HG02759 (cell line): ENCODE data around the gene ARHGAP19.

Experiments used
- ATAC-seq: cut with Tn5 transposase; IDR thresholded peaks from one replicate; pipeline ENCODE4 v1.9.1; 2021; ENCODE audit warnings: mild to moderate bottlenecking, moderate library complexity; ENCODE audit not compliant: unreplicated experiment

The ARHGAP19 gene

GRCh38 chr10:97197030-97197500 is 95.4 kb downstream of the ARHGAP19 start:
- ATAC-seq, result no peak

- peak; percentile 65 for ATAC-seq
Measured at GRCh38 chr10:97196223-97197029, 96.0 kb downstream of the ARHGAP19 start.

DNA sequence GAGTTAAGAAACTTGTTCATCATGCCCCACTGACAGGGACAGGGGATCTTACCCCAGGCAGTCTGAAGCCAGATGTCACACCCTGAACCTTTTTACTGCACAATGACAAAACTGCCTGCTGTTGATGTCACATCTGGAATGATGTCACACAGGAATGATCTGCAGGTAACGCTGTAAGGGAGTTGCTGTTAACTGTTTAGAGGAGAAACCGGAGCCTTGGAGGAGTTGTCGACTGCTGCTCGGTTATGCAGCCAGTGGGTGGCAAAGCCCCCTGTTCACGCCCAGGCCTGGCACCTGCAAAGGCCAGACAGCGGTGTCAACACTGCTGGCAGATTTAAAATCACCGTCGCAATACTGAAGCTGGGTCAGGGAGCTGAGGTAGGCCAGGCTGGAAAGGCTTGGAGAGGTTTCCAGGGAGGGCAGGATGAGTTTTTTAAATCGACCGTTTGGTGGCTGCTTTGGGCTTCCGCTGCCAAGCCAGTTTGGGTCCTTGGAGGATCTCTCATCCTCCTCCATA is 96.7 kb downstream of the ARHGAP19 start:
- no peak for ATAC-seq

- ATAC-seq, result no peak
Measured at GRCh38 chr10:97192952-97193435, 99.4 kb downstream of the ARHGAP19 start.

- no peak for ATAC-seq
Measured at GRCh38 chr10:97190450-97190849, 102.0 kb downstream of the ARHGAP19 start.

GRCh38 chr10:97188261-97188711 is 104.2 kb downstream of the ARHGAP19 start:
- ATAC-seq, result no peak

- no peak for ATAC-seq
Measured at GRCh38 chr10:97186911-97187310, 105.5 kb downstream of the ARHGAP19 start.

GRCh38 chr10:97185326-97186058 is 106.9 kb downstream of the ARHGAP19 start, which contains the start of gene SLIT1:
Gene SLIT1 (minus strand): TSS chr10:97185959. CDS start chr10:97185674, 285 bp downstream.
- no peak for ATAC-seq

DNA sequence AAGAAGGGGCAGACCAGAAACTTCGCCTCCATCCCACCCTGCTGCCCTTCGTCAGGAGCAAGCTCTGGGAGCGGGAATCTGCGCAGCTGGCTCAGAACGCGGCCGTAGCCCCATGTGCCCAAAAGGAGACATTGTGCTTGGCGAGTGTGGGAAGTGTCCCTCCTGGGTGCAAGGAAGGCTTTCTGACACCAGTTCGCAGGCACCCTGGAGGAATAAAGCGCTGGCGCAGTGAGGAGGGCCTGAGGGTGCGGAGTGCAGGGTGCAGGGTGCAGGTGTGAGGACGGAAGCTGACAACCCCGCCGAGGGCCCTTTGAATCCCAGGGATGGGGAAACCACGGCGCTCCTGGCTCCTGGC is 107.5 kb downstream of the ARHGAP19 start:
- ATAC-seq, result no peak

DNA sequence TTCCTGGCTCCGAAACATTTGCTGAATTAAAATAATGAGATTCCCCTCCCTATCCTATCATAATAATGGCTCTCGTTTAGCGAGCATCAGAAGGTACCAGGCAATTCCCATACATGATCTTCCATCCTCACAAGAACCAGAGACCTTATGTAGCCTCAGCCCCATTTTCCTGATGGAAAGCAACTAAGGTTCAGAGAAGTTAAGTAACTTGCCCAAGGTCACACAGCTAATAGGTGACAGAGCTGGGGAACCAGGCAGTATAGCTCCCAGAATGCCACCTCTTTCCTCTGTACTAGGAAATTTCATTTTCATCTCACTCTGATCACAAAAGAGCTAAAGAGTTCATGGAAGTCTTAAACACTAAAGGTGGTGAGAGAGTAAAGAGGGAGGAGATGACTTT is 109.1 kb downstream of the ARHGAP19 start:
- ATAC-seq, result no peak

GRCh38 chr10:97182288-97182990 is 110.0 kb downstream of the ARHGAP19 start:
- ATAC-seq, result no peak

DNA sequence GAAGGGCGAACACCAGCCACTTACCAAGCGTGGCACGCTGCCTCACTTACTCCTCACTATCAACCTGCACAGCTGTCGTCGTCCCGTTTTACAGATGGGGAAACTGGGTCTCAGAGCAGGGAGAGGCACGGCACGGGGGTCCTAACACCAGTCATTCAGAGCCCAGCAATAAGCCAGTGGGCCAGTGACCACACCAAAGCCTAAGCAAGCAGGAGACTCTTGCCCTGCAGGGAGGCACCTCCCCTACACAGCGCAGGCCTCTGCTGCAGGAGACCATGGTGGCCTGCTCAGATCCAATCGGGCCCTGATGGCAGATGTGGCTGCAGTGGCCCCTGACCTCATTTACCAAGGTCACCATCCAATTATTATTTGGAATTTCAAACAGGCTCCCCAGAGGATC is 111.5 kb downstream of the ARHGAP19 start:
- no peak for ATAC-seq

DNA sequence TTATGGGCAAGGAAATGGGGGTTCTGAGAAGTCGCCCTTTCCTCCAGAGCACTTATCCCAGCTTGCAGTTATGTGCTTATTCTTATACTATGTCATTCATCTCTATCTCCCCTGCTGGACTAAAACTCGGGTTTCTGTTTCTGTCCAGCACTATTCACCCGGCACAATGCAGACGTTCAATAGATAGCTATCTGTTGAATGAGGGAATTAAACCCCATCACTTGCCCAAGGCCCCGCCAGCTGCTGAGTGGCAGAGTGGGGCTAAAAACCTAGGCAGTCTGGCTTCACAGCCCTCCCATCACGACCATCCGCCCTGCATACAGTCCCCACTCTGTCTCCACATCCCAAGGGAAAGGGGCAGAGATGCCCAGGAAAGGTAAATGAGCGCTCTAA is 112.1 kb downstream of the ARHGAP19 start:
- ATAC-seq, result no peak

- ATAC-seq, result no peak
Measured at GRCh38 chr10:97179731-97180362, 112.6 kb downstream of the ARHGAP19 start.

GRCh38 chr10:97179311-97179710 is 113.1 kb downstream of the ARHGAP19 start:
- no peak for ATAC-seq

- ATAC-seq, result no peak
Measured at GRCh38 chr10:97178074-97178473, 114.4 kb downstream of the ARHGAP19 start.

DNA sequence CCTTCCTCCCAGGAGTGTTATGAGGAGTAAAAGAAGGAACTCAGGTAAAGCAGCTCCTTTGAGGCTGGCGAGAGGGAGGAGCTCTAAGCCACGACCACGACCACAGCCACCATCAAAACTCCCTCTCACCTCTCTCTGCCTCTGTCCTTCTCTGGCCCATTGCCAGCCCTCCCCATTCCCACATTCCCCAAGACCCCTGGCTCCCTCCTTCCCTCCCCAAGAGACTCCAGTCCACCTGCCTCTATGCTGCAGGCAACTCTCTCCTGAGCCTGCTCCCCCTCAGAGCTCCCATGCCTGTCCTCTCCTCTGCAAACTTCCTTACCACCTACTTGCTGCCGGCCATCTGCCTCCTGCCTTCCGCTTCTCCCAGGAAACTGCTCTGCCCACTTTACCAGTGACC is 116.2 kb downstream of the ARHGAP19 start:
- no peak for ATAC-seq

- ATAC-seq, result no peak
Measured at GRCh38 chr10:97175586-97175985, 116.9 kb downstream of the ARHGAP19 start.

DNA sequence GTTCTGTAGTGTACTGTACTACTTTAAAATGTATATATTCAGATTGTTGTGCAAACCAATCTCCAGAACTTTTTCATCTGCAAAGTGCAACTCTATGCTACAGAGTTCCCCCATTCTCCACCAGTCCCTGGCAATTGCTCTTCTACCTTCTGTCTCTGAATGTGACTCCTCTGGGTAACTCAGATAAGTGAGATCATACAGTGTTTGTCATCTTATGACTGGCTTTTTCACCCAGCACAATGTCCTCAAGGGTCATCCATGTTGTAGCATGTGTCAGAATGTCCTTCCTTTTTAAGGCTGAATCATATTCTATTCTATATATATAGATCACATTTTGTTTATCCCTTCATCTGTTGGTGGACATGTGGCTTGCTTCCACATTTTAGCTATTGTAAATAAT is 117.5 kb downstream of the ARHGAP19 start:
- ATAC-seq, result no peak

DNA sequence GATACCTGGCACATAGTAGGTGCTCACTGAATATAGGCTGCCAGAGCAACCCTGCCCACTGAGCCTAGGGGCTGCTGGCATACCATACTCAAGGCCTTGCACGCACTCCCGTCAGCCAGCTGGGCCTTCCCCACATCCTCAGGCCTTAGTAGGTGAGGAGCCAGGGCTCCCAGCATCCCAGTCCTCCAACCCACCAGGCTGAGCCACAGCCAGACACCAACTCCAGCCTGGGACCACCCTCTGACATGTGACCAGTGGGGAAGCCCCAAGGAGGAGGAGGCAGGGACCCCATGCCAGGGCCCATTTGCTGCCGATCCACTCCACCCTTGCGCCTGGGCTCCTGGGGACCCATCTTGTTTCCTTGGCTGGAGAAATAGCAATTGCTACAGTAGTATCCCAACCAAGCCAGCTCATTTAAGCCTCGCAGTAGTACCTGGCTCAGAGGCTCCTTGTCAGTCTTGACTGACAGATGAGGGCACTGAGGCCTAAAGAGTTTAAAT is 118.1 kb downstream of the ARHGAP19 start:
- no peak for ATAC-seq
